GM12891 (cell line): Measurements from ENCODE around the gene AHNAK.

Experiments used
- PAX5 ChIP-seq: IDR thresholded peaks from 2 replicates; pipeline ENCODE4 v1.6.1; 2011; ENCODE audit warnings: low read length, moderate library complexity, mild to moderate bottlenecking; ENCODE audit not compliant: insufficient read depth, severe bottlenecking
- POLR2A ChIP-seq: IDR thresholded peaks from 2 replicates; pipeline ENCODE4 v1.6.1; 2011; ENCODE audit warnings: low read depth, low read length, control low read depth
- POLR2AphosphoS5 ChIP-seq: IDR thresholded peaks from 2 replicates; pipeline ENCODE4 v1.6.1; 2011; ENCODE audit warnings: low read depth, low read length, control low read depth
- POU2F2 ChIP-seq: IDR thresholded peaks from 2 replicates; pipeline ENCODE4 v1.6.1; 2011; ENCODE audit warnings: low read depth, mild to moderate bottlenecking, control low read depth, low read length, moderate library complexity
- SPI1 ChIP-seq: IDR thresholded peaks from 2 replicates; pipeline ENCODE4 v1.6.1; 2011; ENCODE audit warnings: low read depth, low read length, control low read depth
- TAF1 ChIP-seq: IDR thresholded peaks from 2 replicates; pipeline ENCODE4 v1.6.1; 2011; ENCODE audit warnings: low read depth, low read length, control low read depth

DNA sequence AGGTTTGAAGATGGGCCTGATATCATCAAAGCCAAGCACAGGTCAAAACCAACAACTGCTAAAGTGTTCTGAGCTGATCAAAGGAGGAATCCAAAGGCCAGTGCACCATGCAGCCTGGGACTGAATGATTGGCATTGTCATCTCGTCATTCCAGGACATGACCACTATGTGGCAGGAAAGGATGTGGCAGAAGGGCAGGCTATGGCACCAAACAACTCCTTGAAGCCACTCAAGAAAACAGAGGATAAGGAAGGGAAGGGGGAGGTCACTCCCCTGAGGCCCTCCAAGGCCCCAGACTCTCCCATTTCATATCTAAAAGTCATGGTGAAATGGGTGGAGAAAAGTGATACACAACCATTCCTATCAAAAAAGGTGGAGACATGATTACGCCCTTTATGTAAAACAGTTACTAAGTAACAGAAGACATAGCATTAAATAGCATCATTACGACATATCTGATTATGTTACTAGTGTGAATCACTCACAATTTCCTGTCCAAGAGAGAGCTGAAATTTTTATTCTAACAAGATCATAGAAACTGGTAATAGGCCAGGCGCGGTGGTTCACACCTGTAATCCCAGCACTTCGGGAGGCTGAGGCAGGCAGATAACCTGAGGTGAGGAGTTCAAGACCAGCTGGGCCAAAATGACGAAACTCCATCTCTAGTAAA is 49.3 kb downstream of the AHNAK start:
- TF ChIP-seq SPI1: no peak
- TF ChIP-seq POLR2A: no peak
- no peak for TF ChIP-seq POLR2AphosphoS5
- no peak for TF ChIP-seq TAF1
- no peak for TF ChIP-seq POU2F2
- TF ChIP-seq PAX5: no peak
